Glutamatergic neuron (in vitro differentiated cells): Measurements from ENCODE around the gene TP53TG3B. TPM values are rescaled to one million over a fixed set of nuclear protein-coding genes. Genes with fewer than 3 reads are reported as not detected.
"Not testable (repeated sequence)": the region's sequence is repeated elsewhere in the genome, so short reads cannot be mapped to it uniquely, and the experiment has no call there.

ENCODE experiments used
- DNase-seq: peaks from one replicate; pipeline ENCODE4 v3.0.0; 2022
- H3K27ac Mint-ChIP-seq: one replicate; pipeline ENCODE4 v1.8.0; 2020; ENCODE audit warnings: mild to moderate bottlenecking, mixed read lengths, inconsistent platforms; ENCODE audit not compliant: unreplicated experiment
- H3K27me3 Mint-ChIP-seq: one replicate; pipeline ENCODE4 v1.8.0; 2020; ENCODE audit warnings: mild to moderate bottlenecking, moderate library complexity, mixed read lengths, inconsistent platforms; ENCODE audit not compliant: unreplicated experiment
- H3K36me3 Mint-ChIP-seq: one replicate; pipeline ENCODE4 v1.8.0; 2020; ENCODE audit warnings: mild to moderate bottlenecking, mixed read lengths, inconsistent platforms; ENCODE audit not compliant: unreplicated experiment
- H3K4me1 Mint-ChIP-seq: one replicate; pipeline ENCODE4 v1.8.0; 2020; ENCODE audit warnings: mild to moderate bottlenecking, low read depth, mixed read lengths, inconsistent platforms; ENCODE audit not compliant: unreplicated experiment
- H3K4me3 Mint-ChIP-seq: one replicate; pipeline ENCODE4 v1.8.0; 2020; ENCODE audit warnings: mild to moderate bottlenecking, mixed read lengths, inconsistent platforms; ENCODE audit not compliant: unreplicated experiment
- H3K9me3 Mint-ChIP-seq: one replicate; pipeline ENCODE4 v1.8.0; 2020; ENCODE audit warnings: mild to moderate bottlenecking, moderate library complexity, mixed read lengths, inconsistent platforms; ENCODE audit not compliant: unreplicated experiment
- long read RNA-seq: library from polyadenylated mRNA; unstranded; transcript quantifications from one replicate; pipeline ENCODE4 v2.0.0, GENCODE V29; 2020; ENCODE audit not compliant: unreplicated experiment
- total RNA-seq: library from RNA; stranded (reverse); fragmentation: NEBNext Ultra II Directional; extraction: Animal tissue kit (Norgen Biotek cat#: 25700); gene quantifications from one replicate; pipeline ENCODE4 v1.2.1, GENCODE V29; 2021; ENCODE audit not compliant: unreplicated experiment

The TP53TG3B gene
- not detected for total RNA-seq
- long read RNA-seq = 0 reads

GRCh38 chr16:33360541-33360940 lies at the start of gene TP53TG3B:
TP53TG3B (plus strand) TSS chr16:33360841; CDS start chr16:33360909, 68 bp downstream.
- H3K27ac Mint-ChIP-seq, H3K4me3 Mint-ChIP-seq, H3K4me1 Mint-ChIP-seq, H3K9me3 Mint-ChIP-seq, H3K36me3 Mint-ChIP-seq, DNase-seq, H3K27me3 Mint-ChIP-seq: not testable (repeated sequence)

GRCh38 chr16:33336226-33337012 lies 24.2 kb upstream of the TP53TG3B start:
- H3K4me3 Mint-ChIP-seq, H3K4me1 Mint-ChIP-seq, H3K36me3 Mint-ChIP-seq, H3K9me3 Mint-ChIP-seq, H3K27ac Mint-ChIP-seq, H3K27me3 Mint-ChIP-seq: not testable (repeated sequence)
- peak; percentile 49 for DNase-seq

- not testable (repeated sequence) for H3K4me3 Mint-ChIP-seq, H3K9me3 Mint-ChIP-seq, H3K27ac Mint-ChIP-seq, H3K4me1 Mint-ChIP-seq, H3K36me3 Mint-ChIP-seq, H3K27me3 Mint-ChIP-seq
- DNase-seq = peak; percentile 43
These were observed 22.8 kb upstream of the TP53TG3B start for GRCh38 chr16:33337627-33338542.

GRCh38 chr16:33338543-33338951 lies 22.1 kb upstream of the TP53TG3B start:
- H3K4me1 Mint-ChIP-seq, H3K4me3 Mint-ChIP-seq: not testable (repeated sequence)

GRCh38 chr16:33339093-33340061 lies 21.3 kb upstream of the TP53TG3B start:
- not testable (repeated sequence) for H3K4me3 Mint-ChIP-seq, H3K9me3 Mint-ChIP-seq, H3K27ac Mint-ChIP-seq, H3K4me1 Mint-ChIP-seq, H3K27me3 Mint-ChIP-seq, H3K36me3 Mint-ChIP-seq
- peak; percentile 39 for DNase-seq

More at GRCh38 chr16:33338543-33338951, 22.1 kb upstream of the TP53TG3B start:
- DNase-seq = peak; percentile 33
- H3K27me3 Mint-ChIP-seq, H3K9me3 Mint-ChIP-seq, H3K27ac Mint-ChIP-seq, H3K36me3 Mint-ChIP-seq: not testable (repeated sequence)

Other genes starting within 250 kb of the TP53TG3B start
- not detected for gene TP53TG3C, start 166.6 kb upstream of the TP53TG3B start, total RNA-seq
- gene TP53TG3E, start 56.5 kb upstream of the TP53TG3B start, total RNA-seq = not detected
- not detected for gene TP53TG3F, start 98.8 kb downstream of the TP53TG3B start, total RNA-seq